ENCODE data around the gene RBMS1. TPM values are rescaled to one million over a fixed set of nuclear protein-coding genes. Genes with fewer than 3 reads are reported as not detected.

RBMS1 gene
- total and polyA plus RNA-seq, 2 donors (not counting 1 experiment from before 2014, with no cell fraction given) = 18.0 to 36.7 TPM

- no peaks in the 10 kb centered on the region for H3K4me1 ChIP-seq (ENCODE audit: control insufficient read depth in 2 of 2, insufficient read depth in 2 of 2, low read length in 2 of 2)
- Mint-ChIP-seq H3K4me3 (no peak overlapping the region), H3K27me3 (peaks cover 14% of the 10 kb centered on the region), H3K4me1 (no peaks in the 10 kb centered on the region), H3K9me3 (ENCODE audit: insufficient read depth) (no peaks in the 10 kb centered on the region), H3K27ac (no peak overlapping the region)
- no peaks in the 10 kb centered on the region for H4K20me1 ChIP-seq (ENCODE audit: control insufficient read depth, insufficient read depth, low read length, poor library complexity, severe bottlenecking)
- no peaks in the 10 kb centered on the region for H3K36me3 ChIP-seq (replicated peaks in 1 of 2; ENCODE audit: control extremely low read depth in 1 of 2, control insufficient read depth in 1 of 2, extremely low read depth in 1 of 2, insufficient read depth in 2 of 2, low read length in 1 of 2)
- no peak overlapping the region for H3K9ac ChIP-seq (ENCODE audit: low read length)
- H3K9me3 ChIP-seq (ENCODE audit: control extremely low read depth in 1 of 3, control insufficient read depth in 2 of 3, insufficient read depth in 1 of 3, low read length in 2 of 3) = no peaks in the 10 kb centered on the region
- ATAC-seq (ENCODE audit: low read depth) = no peak
- no peak for DNase-seq
- intact Hi-C loops (cut with micrococcal nuclease) = no loop called here
- H2AFZ ChIP-seq (ENCODE audit: insufficient read depth, low read depth, low read length, poor library complexity, severe bottlenecking) = no peak overlapping the region
- H3K4me2 ChIP-seq (replicated peaks; ENCODE audit: low read depth, low read length, poor library complexity, severe bottlenecking) = no peak overlapping the region
- H3K27ac ChIP-seq (ENCODE audit: low read length in 2 of 2) = no peak overlapping the region
- ChIA-PET CTCF (interaction anchor here (1.0 kb wide), 1 partner anchor 8 kb away, joined by 4 read pairs; no protein-coding TSS in a partner anchor), POLR2A (no interaction called here)
- no peaks in the 10 kb centered on the region for H3K79me2 ChIP-seq (ENCODE audit: control insufficient read depth, insufficient read depth, low read length)
- no peak overlapping the region for H3K4me3 ChIP-seq (ENCODE audit: control extremely low read depth in 1 of 5, extremely low read depth in 1 of 5, insufficient read depth in 1 of 5, low read depth in 2 of 5, low read length in 4 of 5)
- H3K27me3 ChIP-seq (replicated peaks in 1 of 4; ENCODE audit: control extremely low read depth in 1 of 4, control insufficient read depth in 3 of 4, insufficient read depth in 4 of 4, low read length in 3 of 4) = no peaks in the 10 kb centered on the region
- no peak for TF ChIP-seq CTCF (IDR thresholded peaks at IDR 0.05)
- TF ChIP-seq EZH2 (IDR thresholded peaks at IDR 0.05; ENCODE audit: borderline replicate concordance, insufficient read depth, low read depth, low read length, poor library complexity, severe bottlenecking) = no peak
- 94% methylated on average over 4 of the region's 4 CpGs for WGBS (ENCODE audit: insufficient coverage)
Observed at GRCh38 chr2:160437273-160437672, 56.3 kb downstream of the RBMS1 start.

DNA sequence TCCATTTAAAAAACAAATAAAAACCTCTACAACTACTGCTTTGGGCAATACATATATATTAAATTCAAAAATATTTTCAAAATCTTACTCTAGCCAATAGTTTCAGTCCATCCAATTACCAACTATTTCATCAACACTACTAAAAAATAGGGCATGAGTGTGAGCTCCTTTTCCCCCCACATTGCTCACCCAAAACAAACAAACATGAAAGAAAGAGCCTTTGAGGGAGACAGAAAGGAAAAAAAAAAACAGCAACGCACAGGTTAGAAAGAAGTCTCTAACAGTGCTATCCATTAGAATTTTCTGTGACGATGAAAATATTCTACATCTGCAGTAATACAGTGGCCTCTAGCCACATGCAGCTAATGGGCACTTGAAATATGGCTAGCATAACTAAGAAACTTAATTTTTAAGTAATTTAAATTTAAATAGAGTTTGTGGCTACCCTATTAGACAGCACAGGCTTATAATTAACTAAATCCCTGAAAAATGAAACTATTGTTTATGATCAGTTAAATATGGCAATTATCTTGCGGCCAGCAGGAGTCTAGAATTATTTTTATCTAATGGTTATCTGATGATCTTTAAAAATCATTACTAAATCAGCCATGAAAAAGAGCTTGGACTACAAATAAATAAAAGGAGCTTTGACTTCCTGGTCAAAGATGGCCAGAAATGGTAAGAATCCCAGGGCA, 59.2 kb downstream of the RBMS1 start:
- no peak overlapping the region for H3K27ac Mint-ChIP-seq
- no peak overlapping the region for H2AFZ ChIP-seq (ENCODE audit: insufficient read depth, low read depth, low read length, poor library complexity, severe bottlenecking)
- ChIA-PET CTCF (interaction anchor here (0.7 to 1.6 kb wide), 3 partner anchors 11 to 110 kb away, joined by 3 read pairs; no protein-coding TSS in a partner anchor), POLR2A (interaction anchor here (0.7 kb wide), 1 partner anchor 30 kb away, joined by 3 read pairs; no protein-coding TSS in a partner anchor)
- no peaks in the 10 kb centered on the region for H3K9me3 ChIP-seq (ENCODE audit: control extremely low read depth in 1 of 3, control insufficient read depth in 2 of 3, insufficient read depth in 1 of 3, low read length in 2 of 3)
- no peak overlapping the region for H3K4me3 ChIP-seq (ENCODE audit: control extremely low read depth in 1 of 5, extremely low read depth in 1 of 5, insufficient read depth in 1 of 5, low read depth in 2 of 5, low read length in 4 of 5)
- no peak for TF ChIP-seq EZH2 (IDR thresholded peaks at IDR 0.05; ENCODE audit: borderline replicate concordance, insufficient read depth, low read depth, low read length, poor library complexity, severe bottlenecking)
- no peak for TF ChIP-seq CTCF (IDR thresholded peaks at IDR 0.05)
- no peak overlapping the region for H3K27ac ChIP-seq (ENCODE audit: low read length in 2 of 2)
- H3K36me3 ChIP-seq (replicated peaks in 1 of 2; ENCODE audit: control extremely low read depth in 1 of 2, control insufficient read depth in 1 of 2, extremely low read depth in 1 of 2, insufficient read depth in 2 of 2, low read length in 1 of 2) = no peaks in the 10 kb centered on the region
- WGBS (ENCODE audit: insufficient coverage) = no CpG with 5 or more reads among the region's 3 CpGs
- no peaks in the 10 kb centered on the region for H4K20me1 ChIP-seq (ENCODE audit: control insufficient read depth, insufficient read depth, low read length, poor library complexity, severe bottlenecking)
- no peak overlapping the region for H3K4me3 Mint-ChIP-seq
- intact Hi-C loops (cut with micrococcal nuclease) = no loop called here
- DNase-seq = no peak
- no peaks in the 10 kb centered on the region for H3K27me3 ChIP-seq (replicated peaks in 1 of 4; ENCODE audit: control extremely low read depth in 1 of 4, control insufficient read depth in 3 of 4, insufficient read depth in 4 of 4, low read length in 3 of 4)
- H3K79me2 ChIP-seq (ENCODE audit: control insufficient read depth, insufficient read depth, low read length) = no peaks in the 10 kb centered on the region
- H3K4me1 Mint-ChIP-seq = peaks cover 15% of the 10 kb centered on the region
- no peak for ATAC-seq (ENCODE audit: low read depth)
- peaks cover 8% of the 10 kb centered on the region for H3K27me3 Mint-ChIP-seq
- H3K9ac ChIP-seq (ENCODE audit: low read length) = no peak overlapping the region
- no peaks in the 10 kb centered on the region for H3K9me3 Mint-ChIP-seq (ENCODE audit: insufficient read depth)
- no peak overlapping the region for H3K4me2 ChIP-seq (replicated peaks; ENCODE audit: low read depth, low read length, poor library complexity, severe bottlenecking)
- H3K4me1 ChIP-seq (ENCODE audit: control insufficient read depth in 2 of 2, insufficient read depth in 2 of 2, low read length in 2 of 2) = peaks cover 12 to 16% of the 10 kb centered on the region in 2 donors
